T-helper 2 cell treated with Interferon-gamma antibody and Interleukin-4, amounts not matched to agents 5 μg/mL and 100 μg/mL, for 36 hours (primary cell): Measurements from ENCODE around the gene DCAF15.
"Not testable (repeated sequence)": the region's sequence is repeated elsewhere in the genome, so short reads cannot be mapped to it uniquely, and the experiment has no call there.

Source experiments
- DNase-seq: peaks from one replicate; pipeline ENCODE4 v3.0.0; 2021; ENCODE audit warnings: low spot score
- H3K27ac Mint-ChIP-seq: one replicate; pipeline ENCODE4 v1.8.0; 2021; ENCODE audit warnings: mild to moderate bottlenecking, mixed read lengths
- H3K27me3 Mint-ChIP-seq: one replicate; pipeline ENCODE4 v1.8.0; 2021; ENCODE audit warnings: low read depth, mixed read lengths
- H3K36me3 Mint-ChIP-seq: one replicate; pipeline ENCODE4 v1.8.0; 2021; ENCODE audit warnings: low read depth, mixed read lengths
- H3K4me1 Mint-ChIP-seq: one replicate; pipeline ENCODE4 v1.8.0; 2021; ENCODE audit warnings: low read depth, mixed read lengths
- H3K4me3 Mint-ChIP-seq: one replicate; pipeline ENCODE4 v1.8.0; 2022; ENCODE audit warnings: mild to moderate bottlenecking, moderate library complexity, mixed read lengths
- H3K9me3 Mint-ChIP-seq: one replicate; pipeline ENCODE4 v1.8.0; 2021; ENCODE audit warnings: mixed read lengths

Gene DCAF15

GRCh38 chr19:13959962-13960862, 7.9 kb downstream of the DCAF15 start:
- peaks cover 37% of the 10 kb centered on the region for H3K36me3 Mint-ChIP-seq
- DNase-seq = no peak
- no peaks in the 10 kb centered on the region for H3K9me3 Mint-ChIP-seq
- H3K4me3 Mint-ChIP-seq = no peak overlapping the region
- no peak overlapping the region for H3K27ac Mint-ChIP-seq
- H3K4me1 Mint-ChIP-seq = no peaks in the 10 kb centered on the region
- H3K27me3 Mint-ChIP-seq = no peaks in the 10 kb centered on the region

- Mint-ChIP-seq H3K9me3 (no peaks in the 10 kb centered on the region), H3K4me1 (no peaks in the 10 kb centered on the region), H3K27me3 (no peaks in the 10 kb centered on the region), H3K27ac (no peak overlapping the region), H3K4me3 (no peak overlapping the region), H3K36me3 (peaks cover 35% of the 10 kb centered on the region)
- DNase-seq = no peak
These were observed 8.8 kb downstream of the DCAF15 start for GRCh38 chr19:13960863-13961784.

DNA sequence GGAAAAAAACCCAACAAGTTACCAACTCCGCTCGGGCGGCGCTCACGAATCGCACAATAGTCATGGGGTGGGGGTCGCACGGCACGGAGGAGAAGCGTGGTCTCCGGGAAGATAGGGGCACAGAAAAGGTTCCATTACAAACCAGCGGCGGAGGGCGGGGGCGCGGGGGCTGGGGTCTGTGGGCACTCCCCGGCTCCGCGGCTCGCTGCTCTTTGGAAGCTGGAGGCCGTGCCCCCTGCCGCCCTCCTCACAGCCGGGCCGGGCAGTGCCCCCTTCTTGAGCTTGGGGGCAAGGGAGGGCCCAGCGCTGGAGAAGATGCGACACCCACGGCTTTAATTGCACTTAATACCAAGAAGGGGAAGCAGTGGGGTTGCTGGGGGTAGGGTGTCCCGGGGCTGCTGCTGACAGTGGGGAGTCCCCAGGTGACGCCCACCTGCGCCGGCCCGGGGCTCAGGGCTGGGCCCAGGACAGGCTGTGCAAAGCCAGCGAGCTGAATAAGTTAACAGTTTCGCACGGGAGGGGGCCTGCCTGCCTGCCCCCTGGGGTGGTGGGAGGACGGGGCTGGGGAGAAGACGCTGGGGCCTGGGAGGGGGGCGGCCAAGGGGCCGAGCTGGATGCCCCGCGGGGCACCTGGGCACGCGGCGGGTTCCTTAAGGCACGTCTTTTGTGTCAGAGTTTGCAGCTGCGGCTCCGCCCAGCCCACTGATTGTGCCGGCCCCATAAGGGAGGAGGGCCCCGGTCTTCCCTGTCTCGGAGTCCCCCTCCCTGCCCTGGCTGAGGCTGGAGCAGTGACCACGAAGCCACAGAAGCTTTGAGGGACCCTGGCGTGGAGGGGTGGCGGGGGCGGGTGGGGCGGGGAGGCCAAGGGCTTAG, 9.8 kb downstream of the DCAF15 start:
- Mint-ChIP-seq H3K36me3 (peaks cover 28% of the 10 kb centered on the region), H3K27ac (no peak overlapping the region)

DNA sequence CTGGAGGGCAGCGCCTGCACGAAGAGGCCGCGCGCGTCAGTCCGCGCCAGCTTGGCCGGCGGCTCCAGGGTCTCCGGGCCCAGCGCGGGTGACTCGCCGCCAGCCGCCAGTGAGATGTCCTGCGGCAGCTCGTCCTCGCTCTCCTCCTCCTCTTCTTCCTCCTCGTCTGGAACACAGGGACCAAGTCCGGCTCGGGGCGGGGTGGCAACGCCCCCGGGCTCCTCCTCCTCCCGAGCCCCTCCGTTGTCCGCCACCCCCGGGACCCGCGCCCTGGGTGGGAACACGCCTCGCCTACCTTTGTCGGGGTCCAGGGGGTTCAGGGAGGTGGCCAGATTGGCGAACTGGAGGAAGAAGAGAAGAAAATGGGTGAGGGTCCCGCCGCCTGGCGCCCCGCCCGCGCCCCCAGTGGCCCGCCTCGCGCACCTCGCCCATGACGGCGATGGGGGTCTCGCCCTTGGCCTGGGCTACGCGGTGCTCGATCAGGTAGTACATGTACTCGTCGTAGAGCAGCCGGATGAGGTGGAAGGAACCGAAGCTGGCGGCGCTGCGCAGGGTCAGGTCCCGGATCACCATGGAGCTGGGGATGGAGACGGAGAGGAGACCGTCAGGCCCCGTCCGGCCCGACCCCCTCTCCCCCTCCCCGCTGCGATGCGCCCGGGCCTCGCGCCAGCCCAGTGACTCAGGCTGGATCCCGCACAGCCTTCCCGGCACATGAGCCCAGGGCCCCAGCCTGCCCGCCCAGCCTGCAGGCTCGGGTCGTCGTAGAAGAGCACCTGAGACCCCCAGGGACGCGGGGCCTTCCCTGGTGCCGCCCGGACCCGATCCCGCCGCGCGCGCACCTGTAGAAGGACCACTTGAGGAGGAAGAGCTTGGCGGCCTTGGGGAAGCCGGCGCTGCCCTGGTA, 10.6 kb downstream of the DCAF15 start:
- DNase-seq = no peak
- H3K36me3 Mint-ChIP-seq = peaks cover 23% of the 10 kb centered on the region

More for the DNA sequence above, 9.8 kb downstream of the DCAF15 start:
- DNase-seq = no peak
- Mint-ChIP-seq H3K4me3 (no peak overlapping the region), H3K27me3 (no peaks in the 10 kb centered on the region), H3K9me3 (no peaks in the 10 kb centered on the region), H3K4me1 (no peaks in the 10 kb centered on the region)

DNA sequence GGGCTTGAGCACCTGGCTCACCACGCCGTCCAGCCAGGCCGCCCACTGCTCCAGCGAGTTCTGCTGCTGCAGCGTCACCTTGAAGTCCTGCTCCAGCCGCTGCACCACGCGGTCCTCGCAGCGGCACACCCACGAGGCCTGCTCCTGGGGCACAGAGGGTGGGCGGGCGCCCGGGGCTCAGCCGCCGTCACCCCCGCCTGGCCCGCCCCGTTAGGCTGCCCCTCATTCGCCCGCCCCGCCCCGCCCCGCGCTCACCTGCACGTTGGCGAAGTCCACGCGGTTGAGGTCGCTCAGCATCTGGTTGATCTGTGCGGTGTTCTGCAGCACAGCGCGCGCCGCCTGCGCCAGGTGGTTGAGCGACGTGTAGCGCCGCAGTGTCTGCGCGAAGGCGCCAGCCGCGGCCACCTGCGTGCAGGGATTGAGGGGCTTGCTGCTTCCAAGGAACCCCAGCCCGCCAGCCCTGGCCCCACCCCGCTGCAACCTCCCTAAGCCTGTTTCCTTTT, 11.3 kb downstream of the DCAF15 start:
- no peaks in the 10 kb centered on the region for H3K9me3 Mint-ChIP-seq
- no peak overlapping the region for H3K4me3 Mint-ChIP-seq
- no peaks in the 10 kb centered on the region for H3K27me3 Mint-ChIP-seq
- H3K4me1 Mint-ChIP-seq = no peaks in the 10 kb centered on the region
- no peak for DNase-seq
- H3K36me3 Mint-ChIP-seq = peaks cover 22% of the 10 kb centered on the region
- H3K27ac Mint-ChIP-seq = no peak overlapping the region

More for the DNA sequence above, 10.6 kb downstream of the DCAF15 start:
- no peak overlapping the region for H3K27ac Mint-ChIP-seq
- no peak overlapping the region for H3K4me3 Mint-ChIP-seq
- no peaks in the 10 kb centered on the region for H3K4me1 Mint-ChIP-seq
- no peaks in the 10 kb centered on the region for H3K9me3 Mint-ChIP-seq
- no peaks in the 10 kb centered on the region for H3K27me3 Mint-ChIP-seq

GRCh38 chr19:13964776-13965175, 12.5 kb downstream of the DCAF15 start:
- H3K27ac Mint-ChIP-seq = no peak overlapping the region

GRCh38 chr19:13965377-13965896, 13.1 kb downstream of the DCAF15 start:
- Mint-ChIP-seq H3K27me3 (no peaks in the 10 kb centered on the region), H3K27ac (no peak overlapping the region), H3K4me3 (no peak overlapping the region), H3K36me3 (peaks cover 22% of the 10 kb centered on the region), H3K9me3 (no peaks in the 10 kb centered on the region), H3K4me1 (no peaks in the 10 kb centered on the region)
- no peak for DNase-seq

More at GRCh38 chr19:13964776-13965175, 12.5 kb downstream of the DCAF15 start:
- DNase-seq = no peak
- Mint-ChIP-seq H3K27me3 (no peaks in the 10 kb centered on the region), H3K36me3 (peaks cover 27% of the 10 kb centered on the region), H3K9me3 (no peaks in the 10 kb centered on the region), H3K4me1 (no peaks in the 10 kb centered on the region), H3K4me3 (no peak overlapping the region)

- Mint-ChIP-seq H3K4me1 (no peaks in the 10 kb centered on the region), H3K9me3 (no peaks in the 10 kb centered on the region), H3K4me3 (no peak overlapping the region), H3K36me3 (peaks cover 18% of the 10 kb centered on the region), H3K27ac (no peak overlapping the region), H3K27me3 (no peaks in the 10 kb centered on the region)
- no peak for DNase-seq
These were observed 13.8 kb downstream of the DCAF15 start for GRCh38 chr19:13965926-13966683.

DNA sequence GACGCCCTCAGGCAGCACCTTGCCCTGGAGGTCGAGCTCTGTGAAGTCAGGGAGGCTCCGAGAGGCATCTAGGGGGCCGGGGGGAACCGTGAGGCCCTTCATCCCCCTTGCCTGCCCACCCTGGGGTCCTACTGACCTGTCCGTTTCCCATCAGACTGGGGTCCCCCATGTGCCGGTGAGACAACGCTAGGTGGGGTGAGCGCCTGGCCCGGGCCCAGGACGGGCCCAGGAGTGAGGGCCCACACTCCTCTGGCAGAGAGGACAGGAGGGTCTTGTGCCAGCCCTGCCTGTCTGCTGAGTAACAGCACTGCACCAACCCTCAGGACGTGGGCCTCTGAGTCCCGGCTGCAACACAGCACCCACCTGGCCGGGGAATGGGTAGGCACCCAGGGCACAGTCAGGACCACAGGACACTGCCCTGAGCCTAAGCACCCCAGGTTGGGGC, 14.4 kb downstream of the DCAF15 start:
- no peak overlapping the region for H3K4me3 Mint-ChIP-seq
- H3K4me1 Mint-ChIP-seq = no peaks in the 10 kb centered on the region
- H3K36me3 Mint-ChIP-seq = peaks cover 13% of the 10 kb centered on the region
- no peaks in the 10 kb centered on the region for H3K9me3 Mint-ChIP-seq
- no peak overlapping the region for H3K27ac Mint-ChIP-seq
- no peak for DNase-seq
- H3K27me3 Mint-ChIP-seq = no peaks in the 10 kb centered on the region

- H3K4me3 Mint-ChIP-seq, H3K27ac Mint-ChIP-seq, H3K9me3 Mint-ChIP-seq, H3K4me1 Mint-ChIP-seq, DNase-seq, H3K27me3 Mint-ChIP-seq: not testable (repeated sequence)
- peaks cover 12% of the 10 kb centered on the region for H3K36me3 Mint-ChIP-seq
These were observed 14.9 kb downstream of the DCAF15 start for GRCh38 chr19:13967206-13967605.

GRCh38 chr19:13968383-13968935, 16.1 kb downstream of the DCAF15 start:
- no peak overlapping the region for H3K4me3 Mint-ChIP-seq
- no peaks in the 10 kb centered on the region for H3K27me3 Mint-ChIP-seq
- no peaks in the 10 kb centered on the region for H3K9me3 Mint-ChIP-seq
- no peak for DNase-seq
- no peak overlapping the region for H3K27ac Mint-ChIP-seq
- no peaks in the 10 kb centered on the region for H3K4me1 Mint-ChIP-seq
- peaks cover 15% of the 10 kb centered on the region for H3K36me3 Mint-ChIP-seq
